Measurements from ENCODE around the gene GTF2F2. TPM values are rescaled to one million over a fixed set of nuclear protein-coding genes. Genes with fewer than 3 reads are reported as not detected.

Gene GTF2F2
- total RNA-seq, 1 experiment from 2014 or later = 28.1 TPM

GRCh38 chr13:45280751-45281634 is 160.7 kb downstream of the GTF2F2 start:
- ChIA-PET CTCF (interaction anchor here (0.5 to 2.0 kb wide), 6 partner anchors 21 to 234 kb away, joined by 3 to 21 read pairs (median 4); no protein-coding TSS in a partner anchor), POLR2A (interaction anchor here (0.5 kb wide), 1 partner anchor 171 kb away, joined by 3 read pairs; no protein-coding TSS in a partner anchor)
- peaks cover 8% of the 10 kb centered on the region for H3K4me1 Mint-ChIP-seq (ENCODE audit: low read depth, unreplicated experiment)
- H3K4me3 Mint-ChIP-seq (ENCODE audit: unreplicated experiment) = no peak overlapping the region
- TF ChIP-seq, protein P1, sequence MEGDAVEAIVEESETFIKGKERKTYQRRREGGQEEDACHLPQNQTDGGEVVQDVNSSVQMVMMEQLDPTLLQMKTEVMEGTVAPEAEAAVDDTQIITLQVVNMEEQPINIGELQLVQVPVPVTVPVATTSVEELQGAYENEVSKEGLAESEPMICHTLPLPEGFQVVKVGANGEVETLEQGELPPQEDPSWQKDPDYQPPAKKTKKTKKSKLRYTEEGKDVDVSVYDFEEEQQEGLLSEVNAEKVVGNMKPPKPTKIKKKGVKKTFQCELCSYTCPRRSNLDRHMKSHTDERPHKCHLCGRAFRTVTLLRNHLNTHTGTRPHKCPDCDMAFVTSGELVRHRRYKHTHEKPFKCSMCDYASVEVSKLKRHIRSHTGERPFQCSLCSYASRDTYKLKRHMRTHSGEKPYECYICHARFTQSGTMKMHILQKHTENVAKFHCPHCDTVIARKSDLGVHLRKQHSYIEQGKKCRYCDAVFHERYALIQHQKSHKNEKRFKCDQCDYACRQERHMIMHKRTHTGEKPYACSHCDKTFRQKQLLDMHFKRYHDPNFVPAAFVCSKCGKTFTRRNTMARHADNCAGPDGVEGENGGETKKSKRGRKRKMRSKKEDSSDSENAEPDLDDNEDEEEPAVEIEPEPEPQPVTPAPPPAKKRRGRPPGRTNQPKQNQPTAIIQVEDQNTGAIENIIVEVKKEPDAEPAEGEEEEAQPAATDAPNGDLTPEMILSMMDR (IDR thresholded peaks at IDR 0.05; ENCODE audit: insufficient read depth in 1 of 2, low read depth in 1 of 2, low read length in 1 of 2, severe bottlenecking in 1 of 2, unreplicated experiment in 1 of 2) = peak; percentile 57 to 87
- Histone ChIP-seq H3K4me3 (ENCODE audit: low read depth, low read length) (no peak overlapping the region), H3K27me3 (replicated peaks; ENCODE audit: control insufficient read depth, insufficient read depth, low read length) (no peaks in the 10 kb centered on the region), H3K36me3 (ENCODE audit: control insufficient read depth, insufficient read depth, low read length) (no peaks in the 10 kb centered on the region), H3K4me1 (no peaks in the 10 kb centered on the region), H3K9me3 (no peaks in the 10 kb centered on the region)
- peak; percentile 56 to 77 for DNase-seq
- H3K27me3 Mint-ChIP-seq (ENCODE audit: insufficient read depth, unreplicated experiment) = no peaks in the 10 kb centered on the region
- peaks cover 19% of the 10 kb centered on the region for H3K36me3 Mint-ChIP-seq (ENCODE audit: insufficient read depth, unreplicated experiment)
- BruUV-seq (replicated peaks) = no TSS peak
- intact Hi-C loops (cut with micrococcal nuclease; ENCODE audit: unreplicated experiment) = loop anchor here (1.0 kb wide), 2 partner anchors 87 to 234 kb away; no protein-coding TSS in a partner anchor
- no peak overlapping the region for H3K27ac Mint-ChIP-seq (ENCODE audit: unreplicated experiment)
- H3K9me3 Mint-ChIP-seq (ENCODE audit: unreplicated experiment) = no peaks in the 10 kb centered on the region

DNA sequence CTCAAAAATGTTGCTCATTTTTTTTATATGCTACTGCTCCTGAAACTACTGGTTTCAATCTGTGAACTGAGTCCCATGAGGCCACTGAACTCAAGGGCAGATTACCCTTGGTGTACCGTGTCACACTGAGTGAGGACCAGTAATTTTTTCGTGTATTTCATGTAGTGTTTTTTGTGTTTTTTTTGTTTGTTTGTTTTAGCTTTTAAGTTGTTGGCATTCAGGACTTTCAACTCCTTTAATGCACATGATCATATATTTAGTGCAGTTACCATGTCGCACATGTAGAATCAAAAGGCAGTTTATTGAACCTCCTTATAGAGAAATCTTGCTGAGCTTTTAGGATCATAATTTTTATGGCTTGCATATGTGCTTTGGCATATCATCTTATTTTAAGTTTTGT is 162.7 kb downstream of the GTF2F2 start:
- POLR2A ChIA-PET = no interaction called here
- TF ChIP-seq, protein P1 (IDR thresholded peaks at IDR 0.05; ENCODE audit: insufficient read depth in 1 of 2, low read depth in 1 of 2, low read length in 1 of 2, severe bottlenecking in 1 of 2, unreplicated experiment in 1 of 2) = no peak
- Mint-ChIP-seq H3K27ac (ENCODE audit: unreplicated experiment) (no peak overlapping the region), H3K4me3 (ENCODE audit: unreplicated experiment) (no peak overlapping the region), H3K27me3 (ENCODE audit: insufficient read depth, unreplicated experiment) (no peaks in the 10 kb centered on the region), H3K36me3 (ENCODE audit: insufficient read depth, unreplicated experiment) (peaks cover 18% of the 10 kb centered on the region), H3K4me1 (ENCODE audit: low read depth, unreplicated experiment) (peaks cover 8% of the 10 kb centered on the region), H3K9me3 (ENCODE audit: unreplicated experiment) (no peaks in the 10 kb centered on the region)
- H3K36me3 ChIP-seq (ENCODE audit: control insufficient read depth, insufficient read depth, low read length) = no peaks in the 10 kb centered on the region
- DNase-seq = no peak
- no peaks in the 10 kb centered on the region for H3K4me1 ChIP-seq
- no peaks in the 10 kb centered on the region for H3K9me3 ChIP-seq
- H3K27me3 ChIP-seq (replicated peaks; ENCODE audit: control insufficient read depth, insufficient read depth, low read length) = no peaks in the 10 kb centered on the region
- intact Hi-C loops (cut with micrococcal nuclease; ENCODE audit: unreplicated experiment) = no loop called here
- CTCF ChIA-PET = interaction anchor here (1.0 kb wide), 1 partner anchor 236 kb away, joined by 3 read pairs; no protein-coding TSS in a partner anchor
- no TSS peak for BruUV-seq (replicated peaks)
- H3K4me3 ChIP-seq (ENCODE audit: low read depth, low read length) = no peak overlapping the region

GRCh38 chr13:45289936-45290563 is 169.7 kb downstream of the GTF2F2 start:
- ChIA-PET CTCF (interaction anchor here (0.9 kb wide), 1 partner anchor 244 kb away, joined by 8 read pairs; no protein-coding TSS in a partner anchor), POLR2A (no interaction called here)
- Mint-ChIP-seq H3K4me1 (ENCODE audit: low read depth, unreplicated experiment) (peaks cover 10% of the 10 kb centered on the region), H3K27ac (ENCODE audit: unreplicated experiment) (no peak overlapping the region), H3K36me3 (ENCODE audit: insufficient read depth, unreplicated experiment) (peaks cover 30% of the 10 kb centered on the region), H3K27me3 (ENCODE audit: insufficient read depth, unreplicated experiment) (no peaks in the 10 kb centered on the region), H3K4me3 (ENCODE audit: unreplicated experiment) (no peak overlapping the region), H3K9me3 (ENCODE audit: unreplicated experiment) (no peaks in the 10 kb centered on the region)
- no TSS peak for BruUV-seq (replicated peaks)
- TF ChIP-seq, protein P1 (IDR thresholded peaks at IDR 0.05; ENCODE audit: insufficient read depth in 1 of 2, low read depth in 1 of 2, low read length in 1 of 2, severe bottlenecking in 1 of 2, unreplicated experiment in 1 of 2) = no peak
- Histone ChIP-seq H3K4me3 (ENCODE audit: low read depth, low read length) (no peak overlapping the region), H3K4me1 (peaks cover 7% of the 10 kb centered on the region; the same call in 1 of the 2 replicates), H3K27me3 (replicated peaks; ENCODE audit: control insufficient read depth, insufficient read depth, low read length) (no peaks in the 10 kb centered on the region), H3K36me3 (ENCODE audit: control insufficient read depth, insufficient read depth, low read length) (no peaks in the 10 kb centered on the region), H3K9me3 (no peaks in the 10 kb centered on the region)
- no peak for DNase-seq
- intact Hi-C loops (cut with micrococcal nuclease; ENCODE audit: unreplicated experiment) = no loop called here

Data from Caco-2 (cell line).